ENCODE data around the gene BTNL9. TPM values are rescaled to one million over a fixed set of nuclear protein-coding genes. Genes with fewer than 3 reads are reported as not detected.

BTNL9 gene
- total RNA-seq, 1 experiment from 2014 or later: 11.5 TPM

DNA sequence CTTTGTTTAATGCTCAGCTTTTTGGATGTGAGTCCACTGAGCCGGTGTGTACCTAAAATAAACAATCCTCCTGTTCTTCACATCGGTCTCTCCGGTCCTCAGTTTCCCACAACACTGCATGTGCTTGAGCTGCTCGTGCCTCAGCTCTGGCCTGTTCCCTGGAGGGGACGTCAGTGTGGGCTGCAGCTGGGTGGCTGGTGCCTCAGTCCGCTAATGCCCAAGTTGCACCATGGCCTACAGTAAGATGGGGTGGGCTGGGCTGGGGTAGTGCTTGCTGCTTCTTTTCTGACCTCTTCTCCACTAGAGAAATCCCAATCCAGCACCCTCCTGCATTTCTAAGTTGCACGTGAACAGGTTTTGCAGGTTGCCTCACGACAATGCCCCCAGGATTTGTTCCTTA is 595 bp upstream of the BTNL9 start:
- no TSS peak for BruUV-seq (replicated peaks)
- Histone ChIP-seq H3K4me3 (ENCODE audit: low read length) (no peak overlapping the region), H3K79me2 (ENCODE audit: low read length) (no peaks in the 10 kb centered on the region), H3K27ac (ENCODE audit: low read length) (no peak overlapping the region), H3F3A (ENCODE audit: low read length, unreplicated experiment) (no peaks in the 10 kb centered on the region), H3K27me3 (ENCODE audit: low read length) (peaks cover 31% of the 10 kb centered on the region), H3K4me1 (ENCODE audit: insufficient read depth, low read length) (no peaks in the 10 kb centered on the region), H3K9me2 (replicated peaks; ENCODE audit: low read length) (no peaks in the 10 kb centered on the region), H3K9ac (ENCODE audit: low read length) (no peak overlapping the region), H3K36me3 (ENCODE audit: low read depth, low read length) (no peaks in the 10 kb centered on the region), H2AFZ (ENCODE audit: low read length) (no peak overlapping the region), H4K20me1 (ENCODE audit: low read length) (no peaks in the 10 kb centered on the region), H3K9me3 (ENCODE audit: low read length) (no peaks in the 10 kb centered on the region), H3K4me2 (ENCODE audit: low read length) (no peak overlapping the region)
- ATAC-seq (no peak), DNase-seq (no peak)
- TF ChIP-seq CTCF (conservative IDR thresholded peaks at IDR 0.05; ENCODE audit: low read depth, low read length): no peak
- no peak for TF ChIP-seq EZH2phosphoT487 (IDR thresholded peaks at IDR 0.05; ENCODE audit: borderline replicate concordance, low read length)
- no peak for TF ChIP-seq EZH2 (IDR thresholded peaks at IDR 0.05; ENCODE audit: low read length, unreplicated experiment)
- intact Hi-C loops (cut with micrococcal nuclease): no loop called here
- POLR2A ChIA-PET (ENCODE audit: unreplicated experiment): no interaction called here
- CTCF ChIA-PET: no interaction called here

DNA sequence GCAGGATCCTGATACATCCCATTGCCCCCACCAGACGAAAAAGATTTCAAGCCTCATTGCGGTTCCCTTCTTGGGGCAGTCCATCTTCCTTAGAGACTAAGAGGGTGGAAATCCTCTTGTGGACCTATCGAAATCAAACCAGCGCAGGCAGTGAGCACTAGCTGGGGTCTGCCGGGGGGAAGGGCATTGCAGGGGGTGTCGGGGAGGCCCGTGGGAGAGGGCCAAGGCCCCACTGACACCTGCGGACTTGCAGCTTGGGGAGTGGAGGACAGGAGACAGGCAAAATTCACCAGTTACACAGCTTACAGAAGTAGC is 522 bp downstream of the BTNL9 start:
- no peaks in the 10 kb centered on the region for H3K79me2 ChIP-seq (ENCODE audit: low read length)
- no peaks in the 10 kb centered on the region for H3F3A ChIP-seq (ENCODE audit: low read length, unreplicated experiment)
- H3K4me3 ChIP-seq (ENCODE audit: low read length): no peak overlapping the region
- DNase-seq (no peak), ATAC-seq (no peak)
- H3K9me2 ChIP-seq (replicated peaks; ENCODE audit: low read length): no peaks in the 10 kb centered on the region
- no peaks in the 10 kb centered on the region for H4K20me1 ChIP-seq (ENCODE audit: low read length)
- no TSS peak for BruUV-seq (replicated peaks)
- no peak overlapping the region for H3K4me2 ChIP-seq (ENCODE audit: low read length)
- POLR2A ChIA-PET (ENCODE audit: unreplicated experiment): no interaction called here
- no peaks in the 10 kb centered on the region for H3K36me3 ChIP-seq (ENCODE audit: low read depth, low read length)
- CTCF ChIA-PET: no interaction called here
- no peak overlapping the region for H3K9ac ChIP-seq (ENCODE audit: low read length)
- H3K9me3 ChIP-seq (ENCODE audit: low read length): no peaks in the 10 kb centered on the region
- no peak overlapping the region for H3K27ac ChIP-seq (ENCODE audit: low read length)
- TF ChIP-seq EZH2 (IDR thresholded peaks at IDR 0.05; ENCODE audit: low read length, unreplicated experiment) (no peak), CTCF (conservative IDR thresholded peaks at IDR 0.05; ENCODE audit: low read depth, low read length) (no peak), EZH2phosphoT487 (IDR thresholded peaks at IDR 0.05; ENCODE audit: borderline replicate concordance, low read length) (no peak)
- no peak overlapping the region for H2AFZ ChIP-seq (ENCODE audit: low read length)
- H3K4me1 ChIP-seq (ENCODE audit: insufficient read depth, low read length): no peaks in the 10 kb centered on the region
- H3K27me3 ChIP-seq (ENCODE audit: low read length): peaks cover 31% of the 10 kb centered on the region
- intact Hi-C loops (cut with micrococcal nuclease): loop anchor here (5.0 kb wide), 1 partner anchor 112 kb away; no protein-coding TSS in a partner anchor

DNA sequence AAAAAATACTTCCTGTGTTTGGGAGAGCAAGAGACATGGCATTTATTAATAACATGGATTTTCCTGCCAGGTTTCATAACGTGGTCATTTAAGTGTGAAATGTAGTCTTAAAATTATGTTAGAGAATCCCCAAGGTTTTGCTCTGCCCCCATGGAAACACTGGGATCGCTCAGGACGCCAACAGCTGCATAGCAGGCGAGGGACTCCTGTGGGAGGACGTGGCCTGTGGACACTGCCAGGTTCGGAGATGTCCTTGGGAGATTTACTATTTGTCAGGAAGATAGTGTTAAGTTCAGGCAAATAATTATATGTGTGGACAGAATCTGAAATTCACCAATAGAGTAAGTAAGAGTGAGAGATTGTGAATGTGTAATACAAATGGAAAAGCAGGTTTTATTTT is 977 bp downstream of the BTNL9 start:
- intact Hi-C loops (cut with micrococcal nuclease): loop anchor here (5.0 kb wide), 1 partner anchor 111 kb away; no protein-coding TSS in a partner anchor
- H3K27ac ChIP-seq (ENCODE audit: low read length): no peak overlapping the region
- no peaks in the 10 kb centered on the region for H3K4me1 ChIP-seq (ENCODE audit: insufficient read depth, low read length)
- TF ChIP-seq EZH2 (IDR thresholded peaks at IDR 0.05; ENCODE audit: low read length, unreplicated experiment) (no peak), EZH2phosphoT487 (IDR thresholded peaks at IDR 0.05; ENCODE audit: borderline replicate concordance, low read length) (no peak), CTCF (conservative IDR thresholded peaks at IDR 0.05; ENCODE audit: low read depth, low read length) (no peak)
- ATAC-seq (no peak), DNase-seq (no peak)
- no TSS peak for BruUV-seq (replicated peaks)
- H3K27me3 ChIP-seq (ENCODE audit: low read length): peaks cover 31% of the 10 kb centered on the region
- H3F3A ChIP-seq (ENCODE audit: low read length, unreplicated experiment): no peaks in the 10 kb centered on the region
- H4K20me1 ChIP-seq (ENCODE audit: low read length): no peaks in the 10 kb centered on the region
- H3K4me2 ChIP-seq (ENCODE audit: low read length): no peak overlapping the region
- H3K9ac ChIP-seq (ENCODE audit: low read length): no peak overlapping the region
- H3K36me3 ChIP-seq (ENCODE audit: low read depth, low read length): no peaks in the 10 kb centered on the region
- no peak overlapping the region for H2AFZ ChIP-seq (ENCODE audit: low read length)
- no peak overlapping the region for H3K4me3 ChIP-seq (ENCODE audit: low read length)
- POLR2A ChIA-PET (ENCODE audit: unreplicated experiment): no interaction called here
- H3K9me2 ChIP-seq (replicated peaks; ENCODE audit: low read length): no peaks in the 10 kb centered on the region
- no peaks in the 10 kb centered on the region for H3K79me2 ChIP-seq (ENCODE audit: low read length)
- CTCF ChIA-PET: no interaction called here
- no peaks in the 10 kb centered on the region for H3K9me3 ChIP-seq (ENCODE audit: low read length)

All from PC-3 (cell line).